ENCODE data around the gene ITIH2. TPM values are rescaled to one million over a fixed set of nuclear protein-coding genes. Genes with fewer than 3 reads are reported as not detected.
"Not testable (repeated sequence)": the region's sequence is repeated elsewhere in the genome, so short reads cannot be mapped to it uniquely, and the experiment has no call there.

The ITIH2 gene
- not detected for total RNA-seq

- no peak within 1 kb of the TSS for H3K4me3 Mint-ChIP-seq
- H3K27me3 Mint-ChIP-seq (ENCODE audit: low read depth) = peaks cover 48% of the 10 kb centered on the region
- ATAC-seq (replicated peaks in 1 of 2) = no peak
Observed at GRCh38 chr10:7703140-7703539, at the start of gene ITIH2. TSS of gene ITIH2 (plus strand) at chr10:7703316. CDS start at chr10:7703435, 119 bp downstream.

GRCh38 chr10:7657079-7657478, 46.0 kb upstream of the ITIH2 start:
- peaks cover 25% of the 10 kb centered on the region for H3K27me3 Mint-ChIP-seq (ENCODE audit: low read depth)
- H3K27ac Mint-ChIP-seq; DNase-seq; H3K4me3 Mint-ChIP-seq; H3K9me3 Mint-ChIP-seq; H3K4me1 Mint-ChIP-seq (ENCODE audit: low read depth); ATAC-seq (replicated peaks in 1 of 2); H3K36me3 Mint-ChIP-seq (ENCODE audit: insufficient read depth in 2 of 2): not testable (repeated sequence)

More at GRCh38 chr10:7703140-7703539, at the start of gene ITIH2:
- Mint-ChIP-seq H3K4me1 (ENCODE audit: low read depth) (peaks cover 5% of the 10 kb centered on the region), H3K27ac (no peak within 1 kb of the TSS), H3K9me3 (no peaks in the 10 kb centered on the region), H3K36me3 (ENCODE audit: insufficient read depth in 2 of 2) (no peaks in the 10 kb centered on the region)
- DNase-seq = no peak

- Mint-ChIP-seq H3K4me1 (ENCODE audit: low read depth) (no peaks in the 10 kb centered on the region), H3K27me3 (ENCODE audit: low read depth) (peaks cover 29% of the 10 kb centered on the region), H3K27ac (no peak overlapping the region), H3K9me3 (no peaks in the 10 kb centered on the region), H3K4me3 (no peak overlapping the region), H3K36me3 (ENCODE audit: insufficient read depth in 2 of 2) (no peaks in the 10 kb centered on the region)
- ATAC-seq (replicated peaks in 1 of 2) (no peak), DNase-seq (no peak)
Observed at GRCh38 chr10:7657552-7657951, 45.6 kb upstream of the ITIH2 start.

GRCh38 chr10:7659560-7659959, 43.6 kb upstream of the ITIH2 start:
- Mint-ChIP-seq H3K9me3 (no peaks in the 10 kb centered on the region), H3K4me3 (no peak overlapping the region), H3K36me3 (ENCODE audit: insufficient read depth in 2 of 2) (no peaks in the 10 kb centered on the region), H3K27ac (no peak overlapping the region), H3K27me3 (ENCODE audit: low read depth) (peaks cover 41% of the 10 kb centered on the region), H3K4me1 (ENCODE audit: low read depth) (no peaks in the 10 kb centered on the region)
- ATAC-seq (replicated peaks in 1 of 2) (no peak), DNase-seq (no peak)

- Mint-ChIP-seq H3K36me3 (ENCODE audit: insufficient read depth in 2 of 2) (no peaks in the 10 kb centered on the region), H3K4me1 (ENCODE audit: low read depth) (peaks cover 9% of the 10 kb centered on the region), H3K27ac (no peak overlapping the region), H3K9me3 (no peaks in the 10 kb centered on the region), H3K27me3 (ENCODE audit: low read depth) (peaks cover 58% of the 10 kb centered on the region), H3K4me3 (no peak overlapping the region)
- DNase-seq = no peak
- no peak for ATAC-seq (replicated peaks in 1 of 2)
Observed at GRCh38 chr10:7662522-7662921, 40.6 kb upstream of the ITIH2 start.

GRCh38 chr10:7664707-7665106, 38.4 kb upstream of the ITIH2 start:
- Mint-ChIP-seq H3K27me3 (ENCODE audit: low read depth) (peaks cover 67% of the 10 kb centered on the region), H3K4me3 (no peak overlapping the region), H3K27ac (no peak overlapping the region), H3K4me1 (ENCODE audit: low read depth) (peaks cover 14% of the 10 kb centered on the region), H3K9me3 (no peaks in the 10 kb centered on the region), H3K36me3 (ENCODE audit: insufficient read depth in 2 of 2) (no peaks in the 10 kb centered on the region)
- DNase-seq (no peak), ATAC-seq (replicated peaks in 1 of 2) (no peak)

GRCh38 chr10:7665767-7666166, 37.3 kb upstream of the ITIH2 start:
- H3K27ac Mint-ChIP-seq = no peak overlapping the region
- no peak for ATAC-seq (replicated peaks in 1 of 2)
- peak overlapping the region; percentile 70 to 77 for H3K4me3 Mint-ChIP-seq
- peaks cover 67% of the 10 kb centered on the region for H3K27me3 Mint-ChIP-seq (ENCODE audit: low read depth)
- no peaks in the 10 kb centered on the region for H3K36me3 Mint-ChIP-seq (ENCODE audit: insufficient read depth in 2 of 2)
- no peaks in the 10 kb centered on the region for H3K9me3 Mint-ChIP-seq
- no peak for DNase-seq
- peaks cover 14% of the 10 kb centered on the region for H3K4me1 Mint-ChIP-seq (ENCODE audit: low read depth)

- peaks cover 67% of the 10 kb centered on the region for H3K27me3 Mint-ChIP-seq (ENCODE audit: low read depth)
- H3K4me1 Mint-ChIP-seq (ENCODE audit: low read depth) = peaks cover 14% of the 10 kb centered on the region
- H3K9me3 Mint-ChIP-seq = no peaks in the 10 kb centered on the region
- H3K4me3 Mint-ChIP-seq = peak within 1 kb of the TSS; percentile 74 to 77
- H3K27ac Mint-ChIP-seq = no peak within 1 kb of the TSS
- no peaks in the 10 kb centered on the region for H3K36me3 Mint-ChIP-seq (ENCODE audit: insufficient read depth in 2 of 2)
- ATAC-seq (replicated peaks in 1 of 2) (peak; percentile 49 to 63), DNase-seq (peak; percentile 4 to 6)
Observed at GRCh38 chr10:7666253-7667023, 36.7 kb upstream of the ITIH2 start, which contains the start of gene ITIH5. TSS of gene ITIH5 (minus strand) at chr10:7666966. CDS start at chr10:7666892, 74 bp downstream.

GRCh38 chr10:7667262-7668141, 35.6 kb upstream of the ITIH2 start:
- Mint-ChIP-seq H3K4me1 (ENCODE audit: low read depth) (peaks cover 14% of the 10 kb centered on the region), H3K27me3 (ENCODE audit: low read depth) (peaks cover 69% of the 10 kb centered on the region), H3K36me3 (ENCODE audit: insufficient read depth in 2 of 2) (no peaks in the 10 kb centered on the region), H3K4me3 (peak overlapping the region; percentile 67 to 74), H3K9me3 (no peaks in the 10 kb centered on the region), H3K27ac (no peak overlapping the region)
- ATAC-seq (replicated peaks in 1 of 2) (peak; percentile 57 to 60), DNase-seq (peak in 1 of 2 donors; percentile 6)

- no peak overlapping the region for H3K4me3 Mint-ChIP-seq
- H3K4me1 Mint-ChIP-seq (ENCODE audit: low read depth) = peaks cover 14% of the 10 kb centered on the region
Observed at GRCh38 chr10:7670157-7670556, 33.0 kb upstream of the ITIH2 start.

GRCh38 chr10:7672341-7673134, 30.6 kb upstream of the ITIH2 start:
- H3K4me3 Mint-ChIP-seq = no peak overlapping the region
- H3K27ac Mint-ChIP-seq = no peak overlapping the region
- H3K27me3 Mint-ChIP-seq (ENCODE audit: low read depth) = peaks cover 62% of the 10 kb centered on the region
- ATAC-seq (replicated peaks in 1 of 2) (no peak), DNase-seq (no peak)
- no peaks in the 10 kb centered on the region for H3K9me3 Mint-ChIP-seq
- no peaks in the 10 kb centered on the region for H3K36me3 Mint-ChIP-seq (ENCODE audit: insufficient read depth in 2 of 2)
- peaks cover 5% of the 10 kb centered on the region for H3K4me1 Mint-ChIP-seq (ENCODE audit: low read depth)

More at GRCh38 chr10:7670157-7670556, 33.0 kb upstream of the ITIH2 start:
- H3K27ac Mint-ChIP-seq = no peak overlapping the region
- H3K36me3 Mint-ChIP-seq (ENCODE audit: insufficient read depth in 2 of 2) = no peaks in the 10 kb centered on the region
- no peaks in the 10 kb centered on the region for H3K9me3 Mint-ChIP-seq
- DNase-seq (no peak), ATAC-seq (replicated peaks in 1 of 2) (no peak)
- peaks cover 75% of the 10 kb centered on the region for H3K27me3 Mint-ChIP-seq (ENCODE audit: low read depth)

- Mint-ChIP-seq H3K27ac (no peak overlapping the region), H3K4me3 (no peak overlapping the region), H3K27me3 (ENCODE audit: low read depth) (peaks cover 5% of the 10 kb centered on the region), H3K4me1 (ENCODE audit: low read depth) (no peaks in the 10 kb centered on the region), H3K9me3 (no peaks in the 10 kb centered on the region), H3K36me3 (ENCODE audit: insufficient read depth in 2 of 2) (no peaks in the 10 kb centered on the region)
- DNase-seq (no peak), ATAC-seq (replicated peaks in 1 of 2) (no peak)
Observed at GRCh38 chr10:7679256-7679655, 23.9 kb upstream of the ITIH2 start.

Data from activated T-cell treated with anti-CD3 and anti-CD28 coated beads, Interleukin-2, amount 50 U/mL, for 72 hours (primary cell).